Ovary (tissue), 3 donors: ENCODE data around the gene CCDC110.

ENCODE experiments used
- EP300 ChIP-seq: sonication (generic); formaldehyde crosslinking; IDR thresholded peaks from one replicate; pipeline ENCODE4 v1.6.1; 2017; ENCODE audit warnings: antibody characterized with exemption
- POLR2A ChIP-seq: fragments of 450-650 bp; IDR thresholded peaks from one replicate; pipeline ENCODE4 v1.6.1; 2017; ENCODE audit warnings: antibody characterized with exemption, mild to moderate bottlenecking, moderate library complexity
- TF ChIP-seq, protein P1 (sequence below), 3 donors: fragments of 450-650 bp in 2 of 3; fragments of 200-600 bp in 1 of 3; IDR thresholded peaks; one replicate each; pipeline versions ENCODE4 v1.5.1 to v1.8.0; 2016 to 2022; ENCODE audit warnings: antibody characterized with exemption in 3 of 3, mild to moderate bottlenecking in 1 of 3
- donor health status: DM: no; HTN: no; CAD: no.

DNA sequence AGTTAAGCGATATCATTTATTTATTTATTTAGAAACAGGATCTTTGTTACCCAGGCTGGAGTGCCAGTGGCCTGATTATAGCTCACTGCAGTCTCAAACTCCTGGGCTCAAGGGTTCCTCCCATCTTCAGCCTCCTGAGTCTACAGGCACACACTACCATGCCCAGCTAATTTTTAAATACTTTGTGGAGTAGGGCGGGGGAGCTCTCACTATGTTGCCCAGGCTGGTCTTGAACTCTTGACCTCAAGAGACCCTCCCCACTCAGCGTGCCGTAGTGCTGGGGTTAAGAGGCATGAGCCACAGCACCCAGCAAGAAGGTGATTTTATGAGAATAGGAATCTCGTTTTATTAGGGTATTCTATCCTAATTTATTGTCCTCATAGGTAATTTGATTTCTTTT is 41.9 kb downstream of the CCDC110 start:
- TF ChIP-seq, protein P1, sequence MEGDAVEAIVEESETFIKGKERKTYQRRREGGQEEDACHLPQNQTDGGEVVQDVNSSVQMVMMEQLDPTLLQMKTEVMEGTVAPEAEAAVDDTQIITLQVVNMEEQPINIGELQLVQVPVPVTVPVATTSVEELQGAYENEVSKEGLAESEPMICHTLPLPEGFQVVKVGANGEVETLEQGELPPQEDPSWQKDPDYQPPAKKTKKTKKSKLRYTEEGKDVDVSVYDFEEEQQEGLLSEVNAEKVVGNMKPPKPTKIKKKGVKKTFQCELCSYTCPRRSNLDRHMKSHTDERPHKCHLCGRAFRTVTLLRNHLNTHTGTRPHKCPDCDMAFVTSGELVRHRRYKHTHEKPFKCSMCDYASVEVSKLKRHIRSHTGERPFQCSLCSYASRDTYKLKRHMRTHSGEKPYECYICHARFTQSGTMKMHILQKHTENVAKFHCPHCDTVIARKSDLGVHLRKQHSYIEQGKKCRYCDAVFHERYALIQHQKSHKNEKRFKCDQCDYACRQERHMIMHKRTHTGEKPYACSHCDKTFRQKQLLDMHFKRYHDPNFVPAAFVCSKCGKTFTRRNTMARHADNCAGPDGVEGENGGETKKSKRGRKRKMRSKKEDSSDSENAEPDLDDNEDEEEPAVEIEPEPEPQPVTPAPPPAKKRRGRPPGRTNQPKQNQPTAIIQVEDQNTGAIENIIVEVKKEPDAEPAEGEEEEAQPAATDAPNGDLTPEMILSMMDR (IDR thresholded peaks at IDR 0.05) = no peak
- TF ChIP-seq POLR2A = no peak
- no peak for TF ChIP-seq EP300
